Measurements from ENCODE around the gene CELF5.
A peak's percentile ranks its signal among the peaks of the same experiment; 100 is the strongest.
"Not testable (repeated sequence)": the region's sequence is repeated elsewhere in the genome, so short reads cannot be mapped to it uniquely, and the experiment has no call there.

The CELF5 gene

DNA sequence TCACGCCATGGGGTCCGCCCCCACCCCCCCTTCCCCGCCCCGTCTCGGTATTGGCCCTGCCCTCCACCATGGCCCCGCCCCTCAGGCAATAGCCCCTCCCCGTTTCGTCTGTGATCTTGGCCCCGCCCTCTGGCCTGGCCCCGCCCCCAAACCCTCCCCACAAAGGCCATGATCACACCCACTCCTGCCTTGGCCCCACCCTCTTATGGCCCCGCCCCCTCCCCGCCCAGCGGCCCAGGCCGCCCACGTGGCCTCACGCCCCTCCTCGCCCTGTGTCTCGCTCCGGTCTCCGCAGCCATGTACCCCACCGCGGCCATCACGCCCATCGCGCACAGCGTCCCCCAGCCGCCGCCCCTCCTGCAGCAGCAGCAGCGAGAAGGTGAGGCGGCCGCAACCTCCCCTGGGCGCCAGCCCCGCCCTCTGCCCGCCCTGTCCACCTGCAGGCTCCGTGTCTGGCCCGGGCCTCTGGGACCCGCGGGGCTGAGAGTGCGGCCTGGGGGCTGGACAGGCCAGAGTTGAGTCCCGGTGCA lies 61.3 kb downstream of the CELF5 start:
- Histone ChIP-seq H3K4me1 (ENCODE audit: control insufficient read depth in 2 of 2, insufficient read depth in 1 of 2, low read depth in 1 of 2, low read length in 2 of 2) (peaks cover 2 to 4% of the 10 kb centered on the region in 2 donors), H3K14ac (ENCODE audit: low read length) (no peak overlapping the region), H2AK5ac (ENCODE audit: low read depth, low read length) (no peak overlapping the region), H3K9ac (ENCODE audit: low read depth, low read length, poor library complexity) (peak overlapping the region; percentile 54), H2BK15ac (ENCODE audit: low read length) (no peak overlapping the region), H3K27ac (replicated peaks; ENCODE audit: low read length) (no peak overlapping the region), H3K23ac (ENCODE audit: low read depth, low read length, poor library complexity) (peak overlapping the region; percentile 94), H3K79me1 (ENCODE audit: low read depth, low read length) (no peaks in the 10 kb centered on the region), H4K8ac (ENCODE audit: low read depth, low read length) (no peak overlapping the region), H2BK12ac (ENCODE audit: low read length) (no peak overlapping the region), H3K18ac (ENCODE audit: low read length) (peak overlapping the region; percentile 92), H2BK5ac (ENCODE audit: low read length) (no peak overlapping the region), H3K9me3 (replicated peaks in 1 of 2; ENCODE audit: control insufficient read depth in 2 of 2, insufficient read depth in 1 of 2, low read depth in 1 of 2, low read length in 2 of 2) (no peaks in the 10 kb centered on the region), H4K91ac (ENCODE audit: low read depth, low read length, poor library complexity) (no peak overlapping the region), H2BK120ac (ENCODE audit: low read depth, low read length) (no peak overlapping the region), H3K36me3 (replicated peaks in 1 of 2; ENCODE audit: control insufficient read depth in 2 of 2, insufficient read depth in 2 of 2, low read length in 2 of 2) (peaks cover 0 to 3% of the 10 kb centered on the region in 2 donors), H3K4me2 (ENCODE audit: insufficient read depth, low read length, poor library complexity, severe bottlenecking) (peak overlapping the region; percentile 75), H3K4me3 (ENCODE audit: low read length in 2 of 2) (peak overlapping the region; percentile 28 to 75), H2AFZ (ENCODE audit: low read length) (peak overlapping the region; percentile 53), H3K4ac (ENCODE audit: low read length) (no peak overlapping the region), H3K27me3 (ENCODE audit: control insufficient read depth in 3 of 3, insufficient read depth in 3 of 3, low read depth in 1 of 3, low read length in 3 of 3) (no peaks in the 10 kb centered on the region)
- DNase-seq (ENCODE audit: low spot score), result peak; percentile 87
- WGBS, 2 donors (ENCODE audit: extremely low coverage in 2 of 2, insufficient read length in 2 of 2, insufficient replicate concordance in 1 of 2), result no CpG with 5 or more reads among the region's 40 CpGs

DNA sequence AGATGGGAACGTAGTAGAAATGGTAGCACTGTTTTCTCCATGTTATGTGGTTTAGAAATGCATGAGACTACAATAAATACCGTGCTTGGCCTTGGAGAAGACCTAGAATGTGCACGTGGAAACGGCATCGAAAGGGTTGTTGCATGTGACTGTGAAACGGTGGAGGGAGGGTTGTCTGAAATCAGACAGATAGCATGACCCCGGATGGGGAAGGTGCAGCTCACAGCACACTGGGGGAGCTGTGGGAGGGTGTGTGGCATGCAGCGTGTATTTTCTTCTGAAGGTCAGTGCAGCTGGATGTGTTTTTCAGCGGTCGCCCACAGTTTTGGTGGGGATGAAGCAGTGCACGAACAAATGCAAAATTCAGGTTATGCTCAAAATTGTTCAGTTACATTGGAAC lies 63.4 kb downstream of the CELF5 start:
- no CpG with 5 or more reads among the region's 11 CpGs for WGBS, 2 donors (ENCODE audit: extremely low coverage in 2 of 2, insufficient read length in 2 of 2, insufficient replicate concordance in 1 of 2)
- H2AK5ac ChIP-seq (ENCODE audit: low read depth, low read length), result no peak overlapping the region

DNA sequence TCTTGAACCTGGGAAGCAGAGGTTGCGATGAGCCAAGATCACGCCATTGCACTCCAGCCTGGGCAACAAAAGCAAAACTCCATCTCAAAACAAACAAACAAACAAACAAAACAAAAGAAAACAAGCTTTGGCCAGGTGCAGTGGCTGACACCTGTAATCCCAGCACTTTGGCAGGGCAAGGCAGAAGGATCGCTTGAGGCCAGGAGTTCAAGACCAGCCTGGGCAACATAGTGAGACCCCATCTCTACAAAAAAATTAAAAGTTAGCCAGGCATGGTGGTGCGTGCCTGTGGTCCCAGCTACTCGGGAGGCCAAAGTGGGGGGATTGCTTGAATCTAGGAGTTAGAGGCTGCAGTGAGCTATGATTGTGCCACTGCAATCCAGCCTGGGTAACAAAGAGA lies 64.0 kb downstream of the CELF5 start:
- not testable (repeated sequence) for H3K4me1 ChIP-seq (ENCODE audit: control insufficient read depth in 2 of 2, insufficient read depth in 1 of 2, low read depth in 1 of 2, low read length in 2 of 2); H3K27me3 ChIP-seq (ENCODE audit: control insufficient read depth in 3 of 3, insufficient read depth in 3 of 3, low read depth in 1 of 3, low read length in 3 of 3); H3K79me1 ChIP-seq (ENCODE audit: low read depth, low read length); H3K27ac ChIP-seq (replicated peaks; ENCODE audit: low read length); H3K4me2 ChIP-seq (ENCODE audit: insufficient read depth, low read length, poor library complexity, severe bottlenecking); H3K14ac ChIP-seq (ENCODE audit: low read length); H2AK5ac ChIP-seq (ENCODE audit: low read depth, low read length); H3K23ac ChIP-seq (ENCODE audit: low read depth, low read length, poor library complexity); H3K9me3 ChIP-seq (replicated peaks in 1 of 2; ENCODE audit: control insufficient read depth in 2 of 2, insufficient read depth in 1 of 2, low read depth in 1 of 2, low read length in 2 of 2); H3K18ac ChIP-seq (ENCODE audit: low read length); H2BK12ac ChIP-seq (ENCODE audit: low read length); H2BK5ac ChIP-seq (ENCODE audit: low read length); H2BK120ac ChIP-seq (ENCODE audit: low read depth, low read length); H4K8ac ChIP-seq (ENCODE audit: low read depth, low read length); H2BK15ac ChIP-seq (ENCODE audit: low read length); H3K36me3 ChIP-seq (replicated peaks in 1 of 2; ENCODE audit: control insufficient read depth in 2 of 2, insufficient read depth in 2 of 2, low read length in 2 of 2); H3K4ac ChIP-seq (ENCODE audit: low read length); DNase-seq (ENCODE audit: low spot score); H4K91ac ChIP-seq (ENCODE audit: low read depth, low read length, poor library complexity); H3K9ac ChIP-seq (ENCODE audit: low read depth, low read length, poor library complexity); H2AFZ ChIP-seq (ENCODE audit: low read length); H3K4me3 ChIP-seq (ENCODE audit: low read length in 2 of 2)
- no CpG with 5 or more reads among the region's 5 CpGs for WGBS, 2 donors (ENCODE audit: extremely low coverage in 2 of 2, insufficient read length in 2 of 2, insufficient replicate concordance in 1 of 2)

More for the DNA sequence above, 63.4 kb downstream of the CELF5 start:
- Histone ChIP-seq H2BK15ac (ENCODE audit: low read length) (no peak overlapping the region), H3K4me2 (ENCODE audit: insufficient read depth, low read length, poor library complexity, severe bottlenecking) (no peak overlapping the region), H3K27me3 (ENCODE audit: control insufficient read depth in 3 of 3, insufficient read depth in 3 of 3, low read depth in 1 of 3, low read length in 3 of 3) (no peaks in the 10 kb centered on the region), H3K18ac (ENCODE audit: low read length) (no peak overlapping the region), H4K91ac (ENCODE audit: low read depth, low read length, poor library complexity) (no peak overlapping the region), H3K36me3 (replicated peaks in 1 of 2; ENCODE audit: control insufficient read depth in 2 of 2, insufficient read depth in 2 of 2, low read length in 2 of 2) (no peaks in the 10 kb centered on the region), H2BK5ac (ENCODE audit: low read length) (no peak overlapping the region), H3K23ac (ENCODE audit: low read depth, low read length, poor library complexity) (no peak overlapping the region), H2BK12ac (ENCODE audit: low read length) (no peak overlapping the region), H2BK120ac (ENCODE audit: low read depth, low read length) (no peak overlapping the region), H3K4me1 (ENCODE audit: control insufficient read depth in 2 of 2, insufficient read depth in 1 of 2, low read depth in 1 of 2, low read length in 2 of 2) (peaks cover 2 to 4% of the 10 kb centered on the region in 2 donors), H3K9ac (ENCODE audit: low read depth, low read length, poor library complexity) (no peak overlapping the region), H4K8ac (ENCODE audit: low read depth, low read length) (no peak overlapping the region), H3K4ac (ENCODE audit: low read length) (no peak overlapping the region), H2AFZ (ENCODE audit: low read length) (no peak overlapping the region), H3K4me3 (ENCODE audit: low read length in 2 of 2) (no peak overlapping the region), H3K9me3 (replicated peaks in 1 of 2; ENCODE audit: control insufficient read depth in 2 of 2, insufficient read depth in 1 of 2, low read depth in 1 of 2, low read length in 2 of 2) (no peaks in the 10 kb centered on the region), H3K79me1 (ENCODE audit: low read depth, low read length) (no peaks in the 10 kb centered on the region), H3K14ac (ENCODE audit: low read length) (no peak overlapping the region), H3K27ac (replicated peaks; ENCODE audit: low read length) (no peak overlapping the region)
- no peak for DNase-seq (ENCODE audit: low spot score)

DNA sequence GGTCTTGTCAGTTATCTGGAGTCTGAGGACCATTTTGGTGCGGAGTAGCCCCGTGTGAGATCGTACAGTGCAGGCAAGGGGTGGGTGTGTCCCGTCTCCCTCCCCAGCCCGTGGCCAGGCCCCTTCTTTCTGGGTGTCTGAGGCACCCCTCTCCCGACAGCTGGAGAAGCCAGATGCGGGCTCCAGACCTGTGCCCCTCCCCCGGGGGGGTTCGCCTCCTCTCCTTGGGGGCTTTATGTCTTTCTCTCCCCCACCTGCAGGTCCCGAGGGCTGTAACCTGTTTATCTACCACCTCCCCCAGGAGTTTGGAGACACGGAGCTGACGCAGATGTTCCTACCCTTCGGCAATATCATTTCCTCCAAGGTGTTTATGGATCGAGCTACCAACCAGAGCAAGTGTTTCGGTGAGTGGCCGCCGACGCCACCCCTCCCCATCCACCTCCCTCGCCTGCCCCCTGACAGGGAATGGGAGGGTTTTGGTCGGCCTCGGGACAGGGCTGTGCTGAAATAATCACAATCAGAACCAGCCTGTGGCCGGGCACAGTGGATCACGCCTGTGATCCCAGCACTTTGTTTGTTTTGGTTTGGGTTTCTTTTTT lies 65.6 kb downstream of the CELF5 start:
- H3K14ac ChIP-seq (ENCODE audit: low read length), result no peak overlapping the region
- H2BK120ac ChIP-seq (ENCODE audit: low read depth, low read length), result peak overlapping the region; percentile 16
- no peak overlapping the region for H3K4me3 ChIP-seq (ENCODE audit: low read length in 2 of 2)
- no CpG with 5 or more reads among the region's 23 CpGs for WGBS, 2 donors (ENCODE audit: extremely low coverage in 2 of 2, insufficient read length in 2 of 2, insufficient replicate concordance in 1 of 2)
- H3K18ac ChIP-seq (ENCODE audit: low read length), result no peak overlapping the region
- no peaks in the 10 kb centered on the region for H3K9me3 ChIP-seq (replicated peaks in 1 of 2; ENCODE audit: control insufficient read depth in 2 of 2, insufficient read depth in 1 of 2, low read depth in 1 of 2, low read length in 2 of 2)
- H2BK5ac ChIP-seq (ENCODE audit: low read length), result no peak overlapping the region
- DNase-seq (ENCODE audit: low spot score), result no peak
- H2AK5ac ChIP-seq (ENCODE audit: low read depth, low read length), result peak overlapping the region; percentile 28
- no peak overlapping the region for H3K4me2 ChIP-seq (ENCODE audit: insufficient read depth, low read length, poor library complexity, severe bottlenecking)
- no peaks in the 10 kb centered on the region for H3K36me3 ChIP-seq (replicated peaks in 1 of 2; ENCODE audit: control insufficient read depth in 2 of 2, insufficient read depth in 2 of 2, low read length in 2 of 2)
- H2BK12ac ChIP-seq (ENCODE audit: low read length), result no peak overlapping the region
- H3K27me3 ChIP-seq (ENCODE audit: control insufficient read depth in 3 of 3, insufficient read depth in 3 of 3, low read depth in 1 of 3, low read length in 3 of 3), result no peaks in the 10 kb centered on the region
- H4K91ac ChIP-seq (ENCODE audit: low read depth, low read length, poor library complexity), result no peak overlapping the region
- H3K4ac ChIP-seq (ENCODE audit: low read length), result no peak overlapping the region
- H3K79me1 ChIP-seq (ENCODE audit: low read depth, low read length), result peaks cover 2% of the 10 kb centered on the region
- no peak overlapping the region for H2BK15ac ChIP-seq (ENCODE audit: low read length)
- H3K27ac ChIP-seq (replicated peaks; ENCODE audit: low read length), result no peak overlapping the region
- no peak overlapping the region for H3K23ac ChIP-seq (ENCODE audit: low read depth, low read length, poor library complexity)
- no peak overlapping the region for H4K8ac ChIP-seq (ENCODE audit: low read depth, low read length)
- H2AFZ ChIP-seq (ENCODE audit: low read length), result no peak overlapping the region
- peaks cover under 1 to 1% of the 10 kb centered on the region in 2 donors for H3K4me1 ChIP-seq (ENCODE audit: control insufficient read depth in 2 of 2, insufficient read depth in 1 of 2, low read depth in 1 of 2, low read length in 2 of 2)
- H3K9ac ChIP-seq (ENCODE audit: low read depth, low read length, poor library complexity), result no peak overlapping the region
